CD4-positive, CD25-positive, alpha-beta regulatory T cell (primary cell): ENCODE results near the gene SMG5. TPM values are rescaled to one million over a fixed set of nuclear protein-coding genes. Genes with fewer than 3 reads are reported as not detected.

ENCODE experiments used
- ATAC-seq, 2 donors: fragments of 150-1000 bp; cut with Tn5 transposase; one replicate each; pipeline ENCODE4 v1.10.0; 2021; ENCODE audit warnings: low read depth in 2 of 2, moderate number of reproducible peaks in 2 of 2, moderate library complexity in 1 of 2
- DNase-seq, 3 donors: peaks; one replicate each; pipeline versions ENCODE4 v3.0.0 to v3.0.0-alpha.2; 2012 to 2022; ENCODE audit warnings: mixed read lengths in 1 of 3
- H3K27ac ChIP-seq: one replicate; pipeline ENCODE4 v1.7.0; 2013; ENCODE audit warnings: mild to moderate bottlenecking, low read length; ENCODE audit not compliant: insufficient read depth, poor library complexity, severe bottlenecking
- H3K27me3 ChIP-seq: one replicate; pipeline ENCODE4 v1.7.0; 2013; ENCODE audit warnings: low read length; ENCODE audit not compliant: control insufficient read depth, insufficient read depth
- H3K36me3 ChIP-seq: one replicate; pipeline ENCODE4 v1.7.0; 2013; ENCODE audit warnings: mild to moderate bottlenecking, low read length, moderate library complexity; ENCODE audit not compliant: control insufficient read depth, insufficient read depth
- H3K4me1 ChIP-seq: 2 replicates; pipeline ENCODE4 v1.7.0; 2013; ENCODE audit warnings: mild to moderate bottlenecking, low read length; ENCODE audit not compliant: insufficient read depth, control insufficient read depth, poor library complexity, severe bottlenecking
- H3K4me3 ChIP-seq: one replicate; pipeline ENCODE4 v1.7.0; 2013; ENCODE audit warnings: low read depth, mild to moderate bottlenecking, low read length, moderate library complexity
- H3K9me3 ChIP-seq, 2 experiments: 1 replicate in 1 of 2; 2 replicates in 1 of 2; pipeline ENCODE4 v1.7.0; 2013; ENCODE audit warnings: low read length in 2 of 2, mild to moderate bottlenecking in 1 of 2, moderate library complexity in 1 of 2; ENCODE audit not compliant: control insufficient read depth in 2 of 2
- H3K27ac Mint-ChIP-seq, 3 donors: one replicate each; pipeline ENCODE4 v1.8.0; 2020 to 2022; ENCODE audit warnings: mild to moderate bottlenecking in 3 of 3, mixed read lengths in 3 of 3, moderate library complexity in 2 of 3
- H3K27me3 Mint-ChIP-seq: one replicate; pipeline ENCODE4 v1.8.0; 2022; ENCODE audit warnings: mild to moderate bottlenecking, mixed read lengths
- H3K36me3 Mint-ChIP-seq: one replicate; pipeline ENCODE4 v1.8.0; 2020; ENCODE audit warnings: mixed read lengths
- H3K4me1 Mint-ChIP-seq, 4 donors: one replicate each; pipeline ENCODE4 v1.8.0; 2020 to 2022; ENCODE audit warnings: mixed read lengths in 4 of 4, mild to moderate bottlenecking in 1 of 4
- H3K4me3 Mint-ChIP-seq, 4 donors: one replicate each; pipeline ENCODE4 v1.8.0; 2020 to 2022; ENCODE audit warnings: mild to moderate bottlenecking in 4 of 4, mixed read lengths in 4 of 4, moderate library complexity in 3 of 4
- H3K9me3 Mint-ChIP-seq, 7 donors: one replicate each; pipeline ENCODE4 v1.8.0; 2020 to 2022; ENCODE audit warnings: mixed read lengths in 7 of 7, mild to moderate bottlenecking in 3 of 7, moderate library complexity in 2 of 7
- polyA plus RNA-seq, 4 donors: library from polyadenylated mRNA; unstranded; fragments of 300-500 nt; fragmentation: Illumina TruSeq; gene quantifications; one replicate each; pipeline ENCODE4 v1.2.3, GENCODE V29; 2021
- total RNA-seq: library from RNA; stranded (reverse); gene quantifications from one replicate; pipeline ENCODE4 v1.2.3, GENCODE V29; 2022

The SMG5 gene
- total and polyA plus RNA-seq, 5 donors from 2014 or later, result 12.0 to 64.0 (median 14.4) TPM

DNA sequence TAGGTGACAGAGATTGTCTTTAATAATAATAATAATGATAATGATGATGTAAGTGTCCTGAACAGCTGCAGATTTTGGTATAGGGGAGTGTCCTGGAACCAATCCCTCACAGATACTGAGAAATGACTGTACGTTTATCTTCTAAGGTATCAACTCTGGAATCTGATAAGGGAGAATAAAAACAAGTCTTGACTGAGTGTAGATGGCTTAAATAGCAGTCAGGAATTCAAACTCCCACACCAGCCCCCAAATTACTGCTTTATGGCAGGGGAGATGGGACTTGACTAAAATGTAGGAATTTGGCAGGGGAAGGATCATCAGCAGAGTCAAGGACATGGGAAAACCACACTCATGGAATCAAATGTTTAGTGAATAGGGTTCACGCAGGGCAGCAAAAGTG is 22.6 kb upstream of the SMG5 start:
- no peak for ATAC-seq

DNA sequence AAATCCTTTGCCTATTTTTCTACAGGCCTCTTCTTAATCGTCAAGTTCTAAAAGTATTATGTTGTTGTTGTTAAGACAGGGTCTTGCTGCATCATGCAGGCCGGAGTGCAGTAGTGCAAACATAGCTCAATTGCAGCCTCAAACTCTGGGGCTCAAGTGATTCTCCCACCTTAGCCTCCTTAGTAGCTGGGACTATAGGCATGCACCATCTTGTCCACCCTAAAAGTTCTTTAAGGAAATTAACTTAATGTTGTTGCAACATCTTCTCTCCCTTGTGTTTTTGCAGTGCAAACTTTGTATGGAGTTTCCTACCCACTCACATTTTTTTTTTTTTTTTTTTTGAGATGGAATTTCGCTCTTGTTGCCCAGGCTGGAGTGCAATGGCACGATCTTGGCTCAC is 20.6 kb upstream of the SMG5 start:
- Histone ChIP-seq H3K4me1 (no peaks in the 10 kb centered on the region), H3K9me3 (no peaks in the 10 kb centered on the region), H3K27me3 (no peaks in the 10 kb centered on the region), H3K36me3 (peaks cover 11% of the 10 kb centered on the region), H3K27ac (no peak overlapping the region), H3K4me3 (no peak overlapping the region)
- no peak for DNase-seq
- Mint-ChIP-seq H3K4me1 (peaks cover 0 to 5% (median 0%) of the 10 kb centered on the region in 4 donors), H3K9me3 (peaks cover 0 to 1% (median 0%) of the 10 kb centered on the region in 7 donors), H3K27me3 (no peaks in the 10 kb centered on the region), H3K4me3 (no peak overlapping the region), H3K27ac (no peak overlapping the region), H3K36me3 (peaks cover 4% of the 10 kb centered on the region)
- ATAC-seq, result no peak

More for the DNA sequence above, 22.6 kb upstream of the SMG5 start:
- H3K4me3 Mint-ChIP-seq, result no peak overlapping the region
- H3K4me1 Mint-ChIP-seq, result peaks cover 0 to 5% (median 0%) of the 10 kb centered on the region in 4 donors
- no peaks in the 10 kb centered on the region for H3K4me1 ChIP-seq
- no peaks in the 10 kb centered on the region for H3K9me3 ChIP-seq
- H3K4me3 ChIP-seq, result no peak overlapping the region
- DNase-seq, result no peak
- H3K36me3 ChIP-seq, result peaks cover 27% of the 10 kb centered on the region
- peaks cover 12% of the 10 kb centered on the region for H3K36me3 Mint-ChIP-seq
- H3K27ac ChIP-seq, result no peak overlapping the region
- no peaks in the 10 kb centered on the region for H3K27me3 Mint-ChIP-seq
- H3K27me3 ChIP-seq, result no peaks in the 10 kb centered on the region
- no peaks in the 10 kb centered on the region for H3K9me3 Mint-ChIP-seq
- no peak overlapping the region for H3K27ac Mint-ChIP-seq

DNA sequence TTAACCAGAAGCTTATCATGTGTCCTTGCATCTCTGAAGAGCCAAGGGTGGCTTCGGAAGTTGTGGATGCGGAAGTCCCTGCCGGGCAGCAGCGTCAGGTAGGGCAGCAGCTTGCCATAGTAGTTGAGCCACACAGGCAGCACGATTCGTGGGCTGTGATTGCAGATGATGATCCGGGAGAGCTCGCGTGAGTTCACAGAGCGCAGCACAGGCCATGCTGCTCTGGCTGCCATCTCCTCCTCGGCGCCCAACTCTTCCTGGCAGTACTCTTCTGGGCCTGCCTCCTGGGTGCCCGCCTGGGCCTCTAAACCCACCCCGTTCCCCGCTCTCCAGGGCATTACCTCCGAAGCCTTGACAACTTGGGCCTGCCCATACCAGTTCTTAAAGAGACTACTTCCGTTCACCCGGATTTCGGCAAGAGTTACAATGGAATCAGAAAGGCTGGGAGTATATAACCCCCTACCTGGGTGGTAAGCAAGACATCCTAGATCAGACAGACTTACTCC is 16.3 kb upstream of the SMG5 start, which contains the start of gene VHLL:
TSS of gene VHLL (minus strand) at position 456 of the 506 bp plus-strand sequence. CDS start at position 338, 118 bp downstream.
- Mint-ChIP-seq H3K27me3 (no peaks in the 10 kb centered on the region), H3K36me3 (no peaks in the 10 kb centered on the region), H3K4me3 (no peak within 1 kb of the TSS), H3K27ac (no peak within 1 kb of the TSS), H3K4me1 (peaks cover 3 to 23% (median 14%) of the 10 kb centered on the region in 4 donors), H3K9me3 (peaks cover 0 to 1% (median 0%) of the 10 kb centered on the region in 7 donors)
- Histone ChIP-seq H3K27me3 (no peaks in the 10 kb centered on the region), H3K4me3 (no peak within 1 kb of the TSS), H3K36me3 (no peaks in the 10 kb centered on the region), H3K4me1 (peaks cover 19% of the 10 kb centered on the region), H3K27ac (no peak within 1 kb of the TSS), H3K9me3 (no peaks in the 10 kb centered on the region)
- no peak for DNase-seq
- ATAC-seq, result no peak

DNA sequence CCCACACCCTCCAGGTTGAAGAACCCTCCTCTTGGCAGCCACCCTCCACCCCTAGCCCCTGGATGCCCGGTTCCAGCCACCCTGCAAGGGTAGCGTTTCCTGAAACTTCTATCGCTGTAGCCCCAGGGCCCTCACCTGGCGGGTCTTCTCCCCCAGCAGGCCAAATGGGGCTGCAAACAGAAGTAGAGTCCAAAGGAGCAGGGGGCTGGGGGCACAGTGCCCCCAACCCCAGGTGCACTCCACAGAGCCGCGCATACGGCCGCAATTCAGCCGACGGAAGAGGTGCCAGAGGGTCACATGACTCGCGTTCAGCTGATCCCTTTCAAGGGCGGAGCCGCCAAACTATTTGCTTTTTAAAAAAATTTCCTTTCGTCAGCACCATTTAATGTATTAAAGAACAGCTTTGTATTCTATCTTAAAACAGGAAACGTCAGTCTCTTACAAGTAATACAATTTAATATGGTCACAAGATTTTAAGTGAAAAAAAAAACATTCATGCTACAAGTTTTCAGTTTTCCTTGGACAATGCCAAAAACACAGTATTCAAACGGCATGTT is 12.8 kb upstream of the SMG5 start, which contains the start of gene GLMP:
TSS of gene GLMP (minus strand) at position 289 of the 557 bp plus-strand sequence. CDS start at position 255, 34 bp downstream.
- no peaks in the 10 kb centered on the region for H3K9me3 ChIP-seq
- peaks cover 19% of the 10 kb centered on the region for H3K4me1 ChIP-seq
- peaks cover 0 to 1% (median 0%) of the 10 kb centered on the region in 7 donors for H3K9me3 Mint-ChIP-seq
- peaks cover 3 to 35% (median 14%) of the 10 kb centered on the region in 4 donors for H3K4me1 Mint-ChIP-seq
- no peaks in the 10 kb centered on the region for H3K27me3 ChIP-seq
- peak within 1 kb of the TSS; percentile 90 to 97 (median 91) for H3K4me3 Mint-ChIP-seq
- ATAC-seq, result peak; percentile 80 to 82
- peak within 1 kb of the TSS; percentile 85 for H3K4me3 ChIP-seq
- H3K27me3 Mint-ChIP-seq, result no peaks in the 10 kb centered on the region
- H3K27ac ChIP-seq, result peak within 1 kb of the TSS; percentile 55
- H3K27ac Mint-ChIP-seq, result peak within 1 kb of the TSS; percentile 74 to 93 (median 91)
- peaks cover 2% of the 10 kb centered on the region for H3K36me3 ChIP-seq
- H3K36me3 Mint-ChIP-seq, result peaks cover 9% of the 10 kb centered on the region
- DNase-seq, result peak; percentile 49 to 86 (median 69)

DNA sequence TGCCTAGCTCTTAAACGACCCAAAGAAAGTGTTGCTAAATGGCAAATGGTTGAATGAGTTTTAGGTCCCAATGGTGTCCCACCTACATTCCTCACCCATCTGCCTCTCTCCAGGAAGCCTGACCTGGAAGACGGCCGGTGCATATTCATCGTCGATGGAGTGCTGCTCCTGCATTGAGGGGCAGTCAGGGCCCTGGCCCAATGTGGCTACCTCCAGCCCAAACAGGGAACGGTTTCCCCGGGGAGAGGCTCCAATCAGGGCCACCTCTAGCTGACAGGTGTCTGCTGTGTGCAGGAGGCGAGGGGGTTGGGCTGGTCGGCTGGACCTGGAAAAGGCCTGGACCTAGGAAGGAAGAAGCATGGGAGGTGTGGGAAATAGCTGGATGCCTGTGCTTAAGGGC is 11.3 kb upstream of the SMG5 start:
- Mint-ChIP-seq H3K27ac (no peak overlapping the region), H3K27me3 (no peaks in the 10 kb centered on the region), H3K36me3 (peaks cover 14% of the 10 kb centered on the region), H3K4me1 (peaks cover 3 to 35% (median 17%) of the 10 kb centered on the region in 4 donors), H3K4me3 (peak overlapping the region in 2 of 4 donors; percentile 4 to 21), H3K9me3 (no peaks in the 10 kb centered on the region)
- ATAC-seq (no peak), DNase-seq (no peak)
- no peak overlapping the region for H3K27ac ChIP-seq
- H3K9me3 ChIP-seq, result no peaks in the 10 kb centered on the region
- peaks cover 19% of the 10 kb centered on the region for H3K4me1 ChIP-seq
- peaks cover 3% of the 10 kb centered on the region for H3K36me3 ChIP-seq
- no peaks in the 10 kb centered on the region for H3K27me3 ChIP-seq
- H3K4me3 ChIP-seq, result no peak overlapping the region

DNA sequence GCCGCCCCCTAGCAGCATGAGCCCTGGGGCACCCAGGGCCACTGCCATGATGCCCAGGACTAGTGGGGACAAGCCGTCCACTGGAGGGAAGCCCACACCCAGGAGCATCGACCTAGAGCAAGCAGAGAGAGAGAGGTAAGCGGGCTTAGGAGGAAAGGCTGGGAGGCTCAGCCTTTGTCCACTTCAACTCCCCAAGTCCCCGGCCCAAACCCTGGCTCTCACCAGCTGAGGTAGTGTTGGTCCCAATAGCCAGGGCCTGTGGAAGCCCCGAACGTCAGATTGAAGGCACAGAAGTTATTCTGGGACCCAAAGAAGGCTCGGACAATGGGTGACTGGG is 10.4 kb upstream of the SMG5 start:
- Mint-ChIP-seq H3K9me3 (no peaks in the 10 kb centered on the region), H3K36me3 (peaks cover 14% of the 10 kb centered on the region), H3K4me3 (peak overlapping the region in 2 of 4 donors; percentile 19 to 21), H3K27me3 (no peaks in the 10 kb centered on the region), H3K4me1 (peaks cover 3 to 35% (median 17%) of the 10 kb centered on the region in 4 donors), H3K27ac (no peak overlapping the region)
- no peak overlapping the region for H3K4me3 ChIP-seq
- DNase-seq, result no peak
- ATAC-seq, result no peak
- H3K27ac ChIP-seq, result no peak overlapping the region
- H3K4me1 ChIP-seq, result peaks cover 19% of the 10 kb centered on the region
- H3K36me3 ChIP-seq, result peaks cover 7% of the 10 kb centered on the region
- no peaks in the 10 kb centered on the region for H3K27me3 ChIP-seq
- no peaks in the 10 kb centered on the region for H3K9me3 ChIP-seq

DNA sequence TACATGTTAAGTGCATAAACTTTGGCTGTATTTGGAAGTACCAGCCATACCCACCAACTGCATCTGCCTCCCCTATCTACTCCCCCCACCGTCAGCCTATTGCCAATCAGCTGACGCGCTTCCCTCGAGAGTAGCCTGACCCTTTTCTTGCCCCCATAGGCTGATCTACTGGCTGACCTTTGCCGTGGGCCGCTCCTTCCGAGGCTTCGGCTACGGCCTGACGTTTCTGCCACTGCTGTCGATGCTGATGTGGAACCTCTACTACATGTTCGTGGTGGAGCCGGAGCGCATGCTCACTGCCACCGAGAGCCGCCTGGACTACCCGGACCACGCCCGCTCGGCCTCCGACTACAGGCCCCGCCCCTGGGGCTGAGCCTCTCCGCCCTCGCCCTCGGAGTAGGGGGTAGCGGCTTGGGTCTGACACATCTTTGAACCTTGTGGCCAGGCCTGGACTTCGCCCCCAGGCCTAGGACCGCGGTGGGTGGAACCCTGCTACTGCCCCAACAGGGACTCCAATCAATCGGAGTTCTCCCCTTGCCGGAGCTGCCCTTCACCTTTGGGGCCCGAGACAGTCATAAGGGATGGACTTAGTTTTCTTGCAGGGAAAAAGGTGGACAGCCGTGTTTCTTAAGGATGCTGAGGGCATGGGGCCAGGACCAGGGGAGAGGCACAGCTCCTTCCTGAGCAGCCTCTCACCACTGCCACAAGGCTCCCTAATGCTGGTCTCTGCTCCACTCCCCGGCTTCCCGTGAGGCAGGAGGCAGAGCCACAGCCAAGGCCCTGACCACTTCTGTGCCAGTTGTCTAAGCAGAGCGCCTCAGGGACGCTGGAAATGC is 8.8 kb upstream of the SMG5 start:
- no peak overlapping the region for H3K4me3 ChIP-seq
- peaks cover 14% of the 10 kb centered on the region for H3K36me3 Mint-ChIP-seq
- H3K4me1 ChIP-seq, result peaks cover 19% of the 10 kb centered on the region
- peaks cover 3 to 35% (median 17%) of the 10 kb centered on the region in 4 donors for H3K4me1 Mint-ChIP-seq
- no peaks in the 10 kb centered on the region for H3K27me3 Mint-ChIP-seq
- no peaks in the 10 kb centered on the region for H3K27me3 ChIP-seq
- DNase-seq (no peak), ATAC-seq (peak in 1 of 2 donors; percentile 38)
- H3K4me3 Mint-ChIP-seq, result peak overlapping the region in 2 of 4 donors; percentile 29 to 32
- no peaks in the 10 kb centered on the region for H3K9me3 ChIP-seq
- peaks cover 8% of the 10 kb centered on the region for H3K36me3 ChIP-seq
- no peaks in the 10 kb centered on the region for H3K9me3 Mint-ChIP-seq
- peak overlapping the region in 1 of 3 donors; percentile 27 for H3K27ac Mint-ChIP-seq
- no peak overlapping the region for H3K27ac ChIP-seq
